ENCODE results near the gene EPHA2.
"Not testable (repeated sequence)": the region's sequence is repeated elsewhere in the genome, so short reads cannot be mapped to it uniquely, and the experiment has no call there.

EPHA2 gene

DNA sequence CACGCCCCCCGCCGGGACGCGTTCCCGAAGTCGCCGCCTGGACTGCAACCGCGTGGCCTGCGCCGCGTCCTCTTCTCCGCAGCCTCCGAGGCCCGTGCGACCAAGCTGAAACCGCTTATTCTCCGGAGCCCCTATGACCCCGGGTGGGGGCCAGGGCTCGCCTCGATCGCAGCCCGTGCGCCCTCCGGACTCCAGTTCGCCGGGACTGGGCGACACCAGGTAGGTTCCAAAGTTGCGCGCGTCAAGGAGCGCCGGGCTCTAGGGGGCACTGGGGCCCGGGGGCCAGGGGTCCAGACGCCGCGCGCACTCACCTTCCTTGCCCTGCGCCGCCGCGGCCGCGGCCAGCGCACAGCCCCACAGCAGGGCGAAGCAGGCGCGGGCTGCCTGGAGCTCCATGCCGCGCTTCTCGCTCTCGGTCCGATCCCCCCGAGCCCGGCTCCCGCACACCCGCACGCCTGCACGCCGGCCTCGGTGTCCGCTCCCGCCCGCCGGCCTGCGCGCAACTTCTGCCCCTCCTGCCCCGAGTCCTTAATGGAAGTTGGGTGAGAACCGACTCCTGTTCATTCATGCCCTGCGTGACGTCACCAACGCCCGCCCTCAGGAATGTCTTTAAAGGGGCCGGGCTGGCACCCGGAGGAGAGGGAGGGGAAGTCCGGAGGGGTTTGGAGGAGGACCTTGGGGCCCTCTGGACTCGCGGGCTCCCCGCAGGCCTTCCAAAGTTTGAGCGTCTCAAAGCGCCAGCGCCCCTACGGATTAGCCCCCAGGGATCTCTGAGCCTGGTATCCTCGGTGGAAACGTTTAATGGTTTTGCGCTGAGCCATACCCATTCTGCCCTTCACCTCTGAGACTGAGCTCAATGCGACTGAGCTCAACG, at the start of gene EPHA2:
Gene EPHA2, minus strand, starts transcription at position 533 of the 874 bp plus-strand sequence. Its CDS starts 137 bp downstream, at position 396.
- H3K36me3 Mint-ChIP-seq: no peaks in the 10 kb centered on the region
- no peak within 1 kb of the TSS for H3K27ac Mint-ChIP-seq
- peaks cover 15% of the 10 kb centered on the region for H3K4me1 Mint-ChIP-seq
- no peak for DNase-seq (ENCODE audit: low spot score in 2 of 2)
- H3K9me3 Mint-ChIP-seq: no peaks in the 10 kb centered on the region
- ATAC-seq: no peak
- H3K4me3 Mint-ChIP-seq: peak within 1 kb of the TSS; percentile 62

DNA sequence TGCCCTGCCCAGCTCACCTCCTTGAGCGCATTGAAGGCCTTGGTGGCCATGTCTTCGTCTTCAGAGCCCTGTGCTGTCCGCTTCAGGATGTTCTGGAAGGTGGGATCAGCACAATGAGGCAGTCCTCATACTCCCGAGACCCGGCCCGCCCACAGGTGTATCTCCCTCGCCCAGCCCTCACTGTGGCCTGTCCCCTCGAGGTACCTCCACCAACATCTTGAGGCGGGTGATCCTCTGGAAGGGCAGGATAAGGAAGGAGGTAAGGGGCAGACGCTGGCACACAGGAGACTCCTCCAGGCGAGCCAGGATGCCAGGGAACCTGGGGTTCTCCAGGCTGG, 49.4 kb upstream of the EPHA2 start:
- H3K4me1 Mint-ChIP-seq: peaks cover 20% of the 10 kb centered on the region
- no peaks in the 10 kb centered on the region for H3K9me3 Mint-ChIP-seq
- no peak for ATAC-seq
- H3K36me3 Mint-ChIP-seq: peaks cover 17% of the 10 kb centered on the region
- peak overlapping the region; percentile 87 for H3K4me3 Mint-ChIP-seq
- no peak overlapping the region for H3K27ac Mint-ChIP-seq
- no peak for DNase-seq (ENCODE audit: low spot score in 2 of 2)

DNA sequence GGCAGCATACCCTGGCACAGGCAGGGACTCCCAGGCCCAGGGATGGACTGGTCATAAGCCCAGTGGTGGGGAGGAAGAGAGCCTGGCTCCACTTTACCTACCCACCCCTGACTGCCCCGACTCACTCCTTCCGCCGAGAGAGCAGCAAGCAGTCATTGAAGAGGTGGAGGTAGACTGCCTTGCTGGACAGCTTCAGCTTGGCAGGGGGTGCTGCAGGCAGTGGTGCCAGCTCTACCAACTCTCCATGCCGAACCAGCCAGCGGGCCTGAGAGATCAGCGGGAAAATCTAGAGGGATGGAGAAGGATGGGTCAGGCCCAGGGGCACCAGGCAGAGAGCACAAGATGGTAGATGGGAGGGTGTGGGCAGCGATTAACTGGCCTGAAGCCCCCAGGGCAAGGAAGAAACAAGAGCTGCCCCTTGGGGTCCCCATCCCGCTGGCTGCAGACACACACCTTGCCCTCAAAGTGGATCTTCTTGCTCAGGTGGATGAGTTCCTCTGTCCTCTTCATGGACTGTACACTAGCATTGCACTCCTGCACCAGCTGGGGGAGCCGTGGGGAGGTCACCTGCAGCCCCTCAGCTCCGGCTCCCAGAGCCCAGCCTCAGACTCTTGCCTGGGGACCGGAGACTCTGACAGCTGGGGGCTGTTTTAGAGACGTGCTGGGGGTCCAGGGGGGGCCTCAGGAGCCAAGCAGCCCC, 48.9 kb upstream of the EPHA2 start:
- Mint-ChIP-seq H3K9me3 (no peaks in the 10 kb centered on the region), H3K4me3 (peak overlapping the region; percentile 87), H3K4me1 (peaks cover 20% of the 10 kb centered on the region), H3K36me3 (peaks cover 17% of the 10 kb centered on the region), H3K27ac (no peak overlapping the region)
- ATAC-seq (no peak), DNase-seq (ENCODE audit: low spot score in 2 of 2) (peak in 1 of 2 donors; percentile 60)

DNA sequence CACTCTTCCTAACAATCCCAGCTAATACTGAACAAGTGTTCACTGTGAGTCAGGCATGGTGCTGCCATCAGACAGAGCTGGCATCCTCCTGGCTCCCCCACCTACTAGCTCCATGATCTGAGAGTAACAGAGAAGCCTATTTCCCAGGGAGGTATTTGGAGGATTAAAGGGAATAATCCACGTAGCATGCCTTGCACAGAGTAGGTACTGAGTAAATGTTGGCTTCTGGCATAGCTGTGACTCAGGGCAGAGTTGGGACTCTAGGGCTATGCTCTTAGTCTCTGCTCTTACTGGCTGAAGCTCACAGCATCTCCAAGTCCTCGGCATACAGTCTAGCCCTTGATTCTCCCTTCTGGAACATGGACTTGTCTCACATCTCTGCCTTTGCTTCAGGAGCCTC, 48.3 kb upstream of the EPHA2 start:
- peak overlapping the region; percentile 87 for H3K4me3 Mint-ChIP-seq
- H3K9me3 Mint-ChIP-seq: no peaks in the 10 kb centered on the region
- H3K4me1 Mint-ChIP-seq: peaks cover 20% of the 10 kb centered on the region
- DNase-seq (ENCODE audit: low spot score in 2 of 2): no peak
- no peak for ATAC-seq
- H3K36me3 Mint-ChIP-seq: peaks cover 17% of the 10 kb centered on the region
- H3K27ac Mint-ChIP-seq: no peak overlapping the region

DNA sequence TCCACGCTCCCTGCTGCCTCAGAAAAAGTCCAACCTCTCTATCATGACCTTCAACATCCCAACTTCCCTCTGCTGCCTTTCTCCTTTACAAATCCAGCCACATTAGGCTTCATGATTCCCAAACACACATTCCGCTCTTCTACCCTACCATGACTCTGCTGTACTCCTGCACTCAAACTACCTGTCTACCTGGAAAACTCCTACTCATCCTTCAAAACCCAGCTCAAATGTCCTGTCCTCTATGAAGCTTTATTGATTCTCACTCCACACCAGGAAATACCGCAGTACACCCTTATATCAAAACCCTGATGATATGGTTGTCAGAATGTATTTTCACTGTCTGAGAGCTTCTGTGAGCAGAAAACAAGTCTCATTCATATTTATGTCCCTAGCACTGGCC, 47.7 kb upstream of the EPHA2 start:
- peak overlapping the region; percentile 0 for H3K27ac Mint-ChIP-seq
- H3K4me1 Mint-ChIP-seq: peaks cover 26% of the 10 kb centered on the region
- H3K4me3 Mint-ChIP-seq: no peak overlapping the region
- DNase-seq (ENCODE audit: low spot score in 2 of 2): no peak
- H3K9me3 Mint-ChIP-seq: no peaks in the 10 kb centered on the region
- ATAC-seq: no peak
- H3K36me3 Mint-ChIP-seq: peaks cover 17% of the 10 kb centered on the region

DNA sequence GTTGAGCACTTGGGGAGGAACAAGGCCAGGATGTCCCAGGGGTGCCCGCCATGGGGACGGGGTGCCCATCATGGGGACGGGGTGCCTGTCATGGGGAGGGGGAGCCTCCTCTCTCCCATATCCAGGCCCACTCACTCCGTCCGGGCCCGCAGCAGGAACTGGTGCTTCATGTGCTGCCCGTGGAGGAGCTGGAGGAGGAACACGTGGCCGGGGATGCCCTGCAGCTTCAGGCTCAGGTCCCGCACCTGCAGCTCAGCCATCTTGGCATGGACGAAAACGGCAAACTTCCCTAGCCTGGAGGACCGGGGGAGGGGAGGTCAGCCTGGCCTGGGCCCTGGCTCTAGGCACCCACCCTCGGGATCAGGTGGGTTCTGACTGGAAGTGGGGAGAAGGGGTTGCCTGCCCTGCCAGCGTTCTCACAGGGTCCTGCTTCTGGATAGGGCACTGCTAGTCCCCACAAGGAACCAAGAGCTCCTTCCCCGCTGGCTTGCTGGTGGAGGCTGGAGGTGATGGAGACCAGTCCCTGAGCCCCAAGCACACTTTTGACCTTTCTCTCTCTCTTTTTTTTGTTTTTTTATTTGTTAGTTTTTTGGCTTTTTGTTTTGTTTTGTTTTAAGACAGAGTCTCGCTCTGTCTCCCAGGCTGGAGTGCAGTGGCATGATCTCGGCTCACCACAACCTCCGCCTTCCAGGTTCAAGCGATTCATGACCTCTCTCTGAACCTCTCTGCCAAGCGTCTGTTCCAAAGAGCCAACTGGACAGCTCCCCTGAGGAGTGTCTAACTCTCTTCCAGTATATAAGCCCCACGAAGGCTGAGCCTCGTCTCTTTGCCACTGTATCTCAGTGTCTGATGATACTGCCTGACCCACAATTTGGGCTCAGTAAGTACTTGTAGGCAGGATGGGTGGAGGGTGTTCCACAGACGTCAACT, 46.7 kb upstream of the EPHA2 start:
- Mint-ChIP-seq H3K36me3 (peaks cover 16% of the 10 kb centered on the region), H3K27ac (peak overlapping the region; percentile 0)

DNA sequence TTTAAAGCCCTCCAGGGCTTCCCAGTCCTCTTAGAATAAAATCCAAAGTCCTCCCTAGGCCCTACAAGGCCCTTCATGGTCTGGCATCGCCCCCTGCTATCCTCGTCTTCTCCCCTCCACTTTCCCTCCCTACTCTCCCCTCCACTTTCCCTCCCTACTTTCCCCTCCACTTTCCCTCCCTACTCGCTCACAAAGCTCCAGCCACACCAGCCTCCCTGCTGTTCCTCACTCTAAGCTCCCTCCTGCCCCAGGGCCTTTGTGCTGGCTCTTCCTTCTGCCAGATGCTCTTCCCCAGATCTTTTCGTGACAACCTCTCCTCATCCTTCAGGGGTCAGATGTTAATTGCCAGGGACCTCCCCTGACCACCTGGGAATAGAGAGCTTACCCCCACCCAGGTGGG, 43.8 kb upstream of the EPHA2 start:
- Mint-ChIP-seq H3K9me3 (no peaks in the 10 kb centered on the region), H3K27ac (peak overlapping the region; percentile 91), H3K4me3 (no peak overlapping the region), H3K36me3 (peaks cover 11% of the 10 kb centered on the region), H3K4me1 (peaks cover 12% of the 10 kb centered on the region)
- DNase-seq (ENCODE audit: low spot score in 2 of 2): no peak
- no peak for ATAC-seq

More for the DNA sequence above, 46.7 kb upstream of the EPHA2 start:
- Mint-ChIP-seq H3K4me1 (peaks cover 27% of the 10 kb centered on the region), H3K4me3 (no peak overlapping the region), H3K9me3 (no peaks in the 10 kb centered on the region)
- DNase-seq (ENCODE audit: low spot score in 2 of 2) (no peak), ATAC-seq (no peak)

DNA sequence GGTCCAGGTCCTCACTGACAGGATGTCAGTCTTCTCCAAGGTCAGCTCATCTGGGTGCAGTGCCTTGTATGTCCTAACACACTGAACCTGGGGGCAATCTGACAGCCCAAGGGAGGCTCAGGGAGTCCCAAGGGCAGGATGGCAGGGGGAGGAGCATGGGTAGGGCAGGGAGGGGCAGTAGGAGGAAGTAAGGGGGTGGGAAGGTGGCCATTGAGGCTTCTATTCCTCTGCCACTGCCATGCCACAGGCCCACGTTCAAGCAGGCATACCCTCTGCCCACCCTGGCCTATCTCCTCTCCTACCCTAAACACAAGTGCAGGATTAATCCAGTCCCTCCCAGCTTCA, 43.3 kb upstream of the EPHA2 start:
- Mint-ChIP-seq H3K36me3 (peaks cover 11% of the 10 kb centered on the region), H3K9me3 (no peaks in the 10 kb centered on the region), H3K4me3 (no peak overlapping the region), H3K4me1 (peaks cover 9% of the 10 kb centered on the region), H3K27ac (peak overlapping the region; percentile 91)
- peak; percentile 15 for ATAC-seq
- DNase-seq (ENCODE audit: low spot score in 2 of 2): no peak

DNA sequence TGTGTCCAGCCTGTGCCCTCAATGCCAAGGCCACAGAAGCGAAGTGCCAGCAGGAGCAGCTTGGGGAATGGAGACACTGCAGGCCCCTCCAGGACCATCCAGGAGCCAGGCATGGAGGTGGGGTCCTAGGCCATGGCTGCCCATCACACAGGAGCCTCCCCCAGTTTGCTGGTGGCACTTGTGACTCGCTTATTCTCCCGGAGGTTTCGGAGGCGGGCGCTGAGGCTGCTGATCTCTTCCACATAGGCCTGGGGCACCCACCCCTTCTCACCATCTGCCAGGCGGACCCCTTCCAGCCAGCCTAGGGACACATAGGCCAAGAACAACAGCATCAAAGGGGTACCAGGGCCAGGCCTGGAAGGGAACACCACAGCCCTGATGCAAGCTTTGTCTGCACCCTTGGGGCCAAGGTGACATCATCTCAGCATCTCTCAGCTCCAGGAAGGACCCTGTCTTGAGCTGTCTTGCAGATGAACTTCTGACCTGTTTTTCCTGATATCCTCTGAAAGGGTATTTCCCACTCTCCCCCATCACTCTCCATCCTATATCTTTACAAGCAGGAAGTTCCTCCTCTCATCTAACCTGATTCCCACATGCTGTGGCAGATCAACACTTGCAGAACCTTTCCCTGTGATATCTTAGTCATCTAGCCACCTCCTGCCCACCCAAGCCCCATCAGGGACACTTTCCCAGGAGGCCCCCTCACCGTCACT, 42.7 kb upstream of the EPHA2 start:
- Mint-ChIP-seq H3K9me3 (no peaks in the 10 kb centered on the region), H3K36me3 (peaks cover 10% of the 10 kb centered on the region), H3K4me1 (peaks cover 9% of the 10 kb centered on the region), H3K4me3 (no peak overlapping the region), H3K27ac (peak overlapping the region; percentile 91)
- ATAC-seq (peak; percentile 25), DNase-seq (ENCODE audit: low spot score in 2 of 2) (no peak)

DNA sequence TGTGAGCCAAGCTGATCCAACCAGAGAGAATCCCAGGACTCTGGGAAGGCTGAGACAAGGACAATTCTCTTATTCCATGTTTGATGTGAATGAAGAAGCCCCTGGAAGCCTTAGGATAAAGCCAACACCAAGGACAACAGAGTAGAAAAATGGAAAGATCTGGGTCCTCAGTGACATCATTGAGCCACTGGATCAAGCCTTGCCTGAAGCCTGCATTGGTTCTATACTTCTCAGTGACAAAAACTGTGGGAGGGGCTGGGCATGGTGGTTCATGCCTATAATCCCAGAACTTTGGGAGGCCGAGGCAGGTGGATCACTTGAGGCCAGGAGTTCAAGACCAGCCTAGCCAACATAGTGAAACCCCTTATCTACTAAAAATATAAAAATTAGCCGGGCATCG, 41.0 kb upstream of the EPHA2 start:
- peaks cover 9% of the 10 kb centered on the region for H3K4me1 Mint-ChIP-seq

DNA sequence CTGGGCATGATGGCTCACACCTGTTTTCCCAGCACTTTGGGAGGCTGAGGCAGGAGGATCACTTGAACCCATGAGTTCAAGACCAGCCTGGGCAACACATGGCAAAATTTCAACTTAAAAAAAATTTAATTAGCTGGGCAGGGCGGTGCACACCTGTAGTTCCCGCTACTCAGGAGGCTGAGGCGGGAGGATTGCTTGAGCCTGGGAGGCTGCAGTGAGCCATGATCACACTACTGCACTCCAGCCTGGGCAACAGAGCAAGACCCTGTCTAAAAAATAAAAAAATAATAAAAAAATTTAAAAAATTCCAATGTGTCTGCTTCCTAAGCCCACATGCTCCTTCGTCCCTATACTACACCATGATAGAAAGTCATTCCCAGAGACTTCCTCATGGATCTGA, 40.3 kb upstream of the EPHA2 start:
- DNase-seq (ENCODE audit: low spot score in 2 of 2); H3K9me3 Mint-ChIP-seq; ATAC-seq; H3K27ac Mint-ChIP-seq; H3K36me3 Mint-ChIP-seq; H3K4me3 Mint-ChIP-seq; H3K4me1 Mint-ChIP-seq: not testable (repeated sequence)

More for the DNA sequence above, 41.0 kb upstream of the EPHA2 start:
- H3K9me3 Mint-ChIP-seq: no peaks in the 10 kb centered on the region
- ATAC-seq: no peak
- DNase-seq (ENCODE audit: low spot score in 2 of 2): no peak
- no peak overlapping the region for H3K27ac Mint-ChIP-seq
- no peaks in the 10 kb centered on the region for H3K36me3 Mint-ChIP-seq
- no peak overlapping the region for H3K4me3 Mint-ChIP-seq

DNA sequence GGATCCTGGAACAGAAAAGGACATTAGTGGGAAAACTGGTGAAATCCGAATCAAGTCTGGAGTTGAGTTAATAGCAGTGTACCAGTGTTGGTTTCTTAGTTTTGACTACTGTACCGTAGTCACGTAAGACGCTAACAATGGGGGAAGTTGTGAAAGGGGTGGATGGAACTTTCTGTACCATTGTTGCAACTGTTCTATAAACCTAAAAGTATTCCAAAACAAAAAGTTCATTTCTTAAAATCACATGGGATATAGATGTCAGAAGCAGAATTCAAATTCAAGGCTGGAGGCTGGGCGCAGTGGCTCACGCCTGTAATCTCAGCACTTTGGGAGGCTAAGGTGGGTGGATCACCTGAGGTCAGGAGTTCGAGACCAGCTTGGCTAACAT, 39.6 kb upstream of the EPHA2 start:
- Mint-ChIP-seq H3K36me3 (no peaks in the 10 kb centered on the region), H3K4me3 (no peak overlapping the region), H3K9me3 (no peaks in the 10 kb centered on the region), H3K4me1 (peaks cover 9% of the 10 kb centered on the region), H3K27ac (no peak overlapping the region)
- DNase-seq (ENCODE audit: low spot score in 2 of 2) (no peak), ATAC-seq (no peak)

DNA sequence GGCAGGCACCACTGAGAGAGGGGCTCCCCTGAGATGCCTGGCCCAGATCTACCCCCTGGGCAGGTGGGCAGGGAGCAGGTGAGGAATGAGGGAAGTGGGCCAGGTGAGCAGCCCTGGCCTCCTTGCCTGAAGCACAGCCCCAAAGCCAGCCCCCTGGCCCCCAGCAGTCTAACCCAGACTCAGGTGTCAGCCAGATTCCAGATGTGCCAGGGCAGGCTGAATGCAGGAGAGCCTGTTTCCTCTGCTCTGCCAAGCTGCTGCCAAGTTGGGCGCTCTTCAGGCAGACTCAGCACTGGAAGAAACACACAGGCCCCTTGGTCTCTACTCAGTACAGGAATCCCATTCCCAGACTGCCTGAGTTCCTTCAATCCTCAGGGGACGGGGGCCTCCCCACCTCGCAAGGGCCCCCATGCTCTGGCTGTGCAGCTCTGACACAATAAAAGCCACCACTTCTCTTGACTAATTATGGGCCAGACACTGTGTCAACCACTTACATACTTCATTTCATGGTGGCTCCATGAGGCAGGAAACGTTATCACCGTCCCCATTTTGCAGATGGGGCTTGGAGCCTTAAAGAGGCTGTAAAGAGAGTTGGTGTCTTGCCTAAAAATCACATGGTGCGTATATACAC, 36.2 kb upstream of the EPHA2 start:
- no peaks in the 10 kb centered on the region for H3K9me3 Mint-ChIP-seq
- DNase-seq (ENCODE audit: low spot score in 2 of 2): no peak
- no peaks in the 10 kb centered on the region for H3K36me3 Mint-ChIP-seq
- no peaks in the 10 kb centered on the region for H3K4me1 Mint-ChIP-seq
- no peak overlapping the region for H3K4me3 Mint-ChIP-seq
- H3K27ac Mint-ChIP-seq: no peak overlapping the region
- no peak for ATAC-seq

DNA sequence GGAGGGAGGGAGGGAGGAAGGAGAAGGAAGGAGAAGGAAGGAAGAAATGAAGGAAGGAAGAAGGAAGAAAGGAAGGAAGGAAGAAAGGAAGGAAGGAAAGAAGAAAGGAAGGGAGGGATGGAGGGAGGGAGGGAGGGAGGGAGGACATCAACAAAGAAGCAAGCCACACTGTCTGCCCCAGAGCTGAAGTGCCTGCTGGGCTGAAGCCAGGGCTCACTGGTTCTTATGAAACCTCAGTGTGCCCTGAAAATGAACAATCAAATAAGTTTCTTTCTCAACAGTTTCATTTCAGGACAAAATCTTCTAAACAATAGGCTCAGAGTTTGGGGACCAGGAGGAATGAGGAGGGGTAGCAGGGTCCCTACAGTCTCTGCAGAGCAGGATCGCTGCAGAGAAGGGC, 35.4 kb upstream of the EPHA2 start:
- Mint-ChIP-seq H3K4me3 (no peak overlapping the region), H3K9me3 (no peaks in the 10 kb centered on the region), H3K36me3 (no peaks in the 10 kb centered on the region), H3K4me1 (no peaks in the 10 kb centered on the region), H3K27ac (no peak overlapping the region)
- no peak for DNase-seq (ENCODE audit: low spot score in 2 of 2)
- ATAC-seq: no peak

Measured in stimulated activated effector memory CD8-positive, alpha-beta T cell treated with anti-CD3 and anti-CD28 coated beads, Interleukin-12 subunit alpha, Interleukin-12 subunit beta, amount 100 ng/mL, for 72 hours (primary cell).